HFF-Myc (cell line): Measurements from ENCODE around the gene RNMT.

Experiments
- DNase-seq: peaks from one replicate; pipeline ENCODE4 v3.0.0-alpha.2; 2011; ENCODE audit warnings: low read depth; ENCODE audit errors: extremely low read depth
- H3K4me3 ChIP-seq: replicated peaks from 2 replicates; pipeline ENCODE4 v1.5.1; 2011; ENCODE audit warnings: low read depth, mild to moderate bottlenecking, control low read depth, low read length
- CTCF ChIP-seq: IDR thresholded peaks from 2 replicates; pipeline ENCODE4 v1.5.1; 2012; ENCODE audit warnings: mild to moderate bottlenecking, low read depth, low read length, control low read depth; ENCODE audit errors: missing control alignments

Gene RNMT

DNA sequence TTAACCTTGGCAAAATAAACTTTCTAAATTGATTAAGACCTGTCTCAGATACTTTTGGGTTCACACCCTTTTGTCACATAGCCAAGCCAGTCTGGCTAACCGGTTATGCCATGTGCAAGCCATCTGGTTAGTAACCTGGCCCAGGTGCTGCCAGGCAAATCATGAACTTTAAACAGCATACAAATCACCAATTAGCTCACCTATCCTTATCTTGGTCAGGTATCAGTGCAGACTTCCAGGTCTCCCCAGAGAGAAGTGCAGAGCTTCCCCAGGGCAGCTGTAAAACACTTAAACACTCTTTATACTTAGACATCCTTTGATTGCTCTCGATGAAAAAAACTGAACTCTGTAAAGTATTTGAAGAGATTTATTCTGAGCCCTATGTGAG is 82.6 kb downstream of the RNMT start:
- TF ChIP-seq CTCF, result no peak
- H3K4me3 ChIP-seq, result no peak overlapping the region
- DNase-seq, result no peak

- TF ChIP-seq CTCF, result no peak
- no peak for DNase-seq
- H3K4me3 ChIP-seq, result no peak overlapping the region
These were observed 83.2 kb downstream of the RNMT start for GRCh38 chr18:13809531-13810255.

GRCh38 chr18:13810950-13811485 is 84.5 kb downstream of the RNMT start:
- DNase-seq, result no peak
- no peak for TF ChIP-seq CTCF
- H3K4me3 ChIP-seq, result no peak overlapping the region

- no peak for TF ChIP-seq CTCF
- no peak for DNase-seq
- no peak overlapping the region for H3K4me3 ChIP-seq
These were observed 85.5 kb downstream of the RNMT start for GRCh38 chr18:13811993-13812392.

DNA sequence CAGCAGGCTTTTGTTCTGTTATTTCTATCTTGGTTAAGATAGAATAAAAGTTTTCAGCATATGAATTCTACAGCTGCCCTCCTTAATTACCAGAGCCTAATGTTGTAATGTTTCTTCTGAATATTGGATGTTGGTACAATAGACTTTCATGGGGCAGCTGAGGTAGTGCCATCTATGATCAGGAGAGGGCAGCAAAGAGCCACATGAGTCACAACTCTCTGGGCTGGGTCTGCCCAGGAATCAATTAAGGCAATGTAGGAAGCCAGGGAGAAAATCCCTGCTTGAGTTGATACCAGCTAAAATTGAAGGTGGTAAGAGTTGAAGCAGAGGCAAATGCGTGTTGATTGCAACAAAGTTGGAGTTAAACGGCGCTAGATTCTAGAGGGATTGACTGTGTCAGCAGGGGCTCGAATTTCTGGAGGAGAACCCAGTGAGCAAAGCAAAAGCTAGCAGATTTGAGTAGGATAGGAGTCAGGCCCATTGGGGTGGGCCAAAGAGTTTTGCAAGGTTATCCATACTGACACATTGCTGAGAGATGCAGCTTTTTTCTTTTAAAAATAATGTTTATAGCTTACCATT is 86.9 kb downstream of the RNMT start:
- peak; percentile 80 for TF ChIP-seq CTCF
- H3K4me3 ChIP-seq, result no peak overlapping the region
- no peak for DNase-seq
